GM12878 (cell line): ENCODE data around the gene REPIN1. TPM values are rescaled to one million over a fixed set of nuclear protein-coding genes. Genes with fewer than 3 reads are reported as not detected.

Experiments used
- ATAC-seq: fragments of 200-7000 bp; cut with Tn5 transposase; 3 replicates; pipeline ENCODE4 v1.9.1; 2020; ENCODE audit warnings: mild to moderate bottlenecking, moderate library complexity
- BruUV-seq: library from RNA; stranded (reverse); fragments of 400-500 nt; replicated peaks from 2 replicates; lab custom pipeline; 2021; lab: Mats Ljungman, UMichigan
- CTCF ChIA-PET: fragments of 300-600 bp; sonication (Branson Sonifier 250); formaldehyde crosslinking; extraction: SDS; loops from one replicate; lab custom pipeline; 2021; ENCODE audit warnings: inconsistent platforms; lab: Yijun Ruan, JAX
- POLR2A ChIA-PET: fragments of 350-600 bp; formaldehyde crosslinking; extraction: SDS; loops from one replicate; lab custom pipeline; 2021; ENCODE audit warnings: inconsistent platforms; lab: Charles Lee
- RAD21 ChIA-PET: fragments of 300-600 bp; sonication (Branson Sonifier 250); formaldehyde crosslinking; loops from one replicate; lab custom pipeline; 2023; ENCODE audit warnings: antibody characterized with exemption; ENCODE audit not compliant: unreplicated experiment; lab: Charles Lee
- SMC1A ChIA-PET: fragments of 300-600 bp; sonication (Branson Sonifier 250); formaldehyde crosslinking; loops from one replicate; lab custom pipeline; 2023; ENCODE audit not compliant: unreplicated experiment, uncharacterized antibody; lab: Charles Lee
- DNase-seq: peaks from one replicate; pipeline ENCODE4 v3.0.0-alpha.2; 2011; ENCODE audit warnings: low read depth, low spot score
- FAIRE-seq: peaks from 3 replicates; lab custom pipeline; 2011; peaks lifted over from hg19 to GRCh38; lab: Jason Lieb, UNC
- H2AFZ ChIP-seq: 2 replicates; pipeline ENCODE4 v1.6.0; 2011; ENCODE audit warnings: low read depth, low read length, control low read depth; ENCODE audit not compliant: control insufficient read depth
- H3K27ac ChIP-seq: 2 replicates; pipeline ENCODE4 v1.5.1; 2011; ENCODE audit warnings: control low read depth; ENCODE audit not compliant: control insufficient read depth, insufficient read depth
- H3K27me3 ChIP-seq, 2 experiments: replicated peaks in 1 of 2; 2 replicates each; pipeline versions ENCODE4 v1.6.0 to v1.6.1; 2011; ENCODE audit warnings: low read length in 1 of 2; ENCODE audit not compliant: control insufficient read depth in 2 of 2, insufficient read depth in 2 of 2
- H3K36me3 ChIP-seq, 2 experiments: 2 replicates each; pipeline ENCODE4 v1.5.1; 2011; ENCODE audit warnings: low read length in 1 of 2; ENCODE audit not compliant: control insufficient read depth in 2 of 2, insufficient read depth in 2 of 2
- H3K4me1 ChIP-seq: 2 replicates; pipeline ENCODE4 v1.6.1; 2011; ENCODE audit warnings: mild to moderate bottlenecking, low read length, moderate library complexity, mixed read lengths; ENCODE audit not compliant: control insufficient read depth, insufficient read depth
- H3K4me2 ChIP-seq: 2 replicates; pipeline ENCODE4 v1.6.0; 2011; ENCODE audit warnings: control low read depth; ENCODE audit not compliant: control insufficient read depth, insufficient read depth
- H3K4me3 ChIP-seq: fragments of 200-600 bp; sonication (generic); 2 replicates; pipeline ENCODE4 v1.5.1; 2016
- H3K79me2 ChIP-seq: 2 replicates; pipeline ENCODE4 v1.6.0; 2011; ENCODE audit warnings: low read length; ENCODE audit not compliant: control insufficient read depth, insufficient read depth
- H3K9ac ChIP-seq: 2 replicates; pipeline ENCODE4 v1.8.0; 2011; ENCODE audit warnings: low read length, control low read depth, mixed read lengths; ENCODE audit not compliant: control insufficient read depth, insufficient read depth
- H3K9me3 ChIP-seq: replicated peaks from 3 replicates; pipeline ENCODE4 v1.5.1; 2011; ENCODE audit warnings: mild to moderate bottlenecking, low read length; ENCODE audit not compliant: control insufficient read depth, insufficient read depth
- H4K20me1 ChIP-seq: 2 replicates; pipeline ENCODE4 v1.6.0; 2011; ENCODE audit not compliant: control insufficient read depth, insufficient read depth
- CBFB ChIP-seq: IDR thresholded peaks from 2 replicates; pipeline ENCODE4 v1.6.1; 2016; ENCODE audit warnings: antibody characterized with exemption, low read depth
- IRF4 ChIP-seq: IDR thresholded peaks from 2 replicates; pipeline ENCODE4 v1.6.1; 2011; ENCODE audit warnings: low read depth, low read length
- NFIC ChIP-seq: IDR thresholded peaks from 2 replicates; pipeline ENCODE4 v1.6.1; 2012; ENCODE audit warnings: low read depth, mild to moderate bottlenecking, inconsistent platforms, low read length, moderate library complexity
- NR2F1 ChIP-seq: fragments of 450-650 bp; conservative IDR thresholded peaks from 2 replicates; pipeline ENCODE4 v1.6.1; 2017; ENCODE audit warnings: mild to moderate bottlenecking
- SREBF2 ChIP-seq: IDR thresholded peaks from 2 replicates; pipeline ENCODE4 v1.6.1; 2012; ENCODE audit warnings: mild to moderate bottlenecking, low read length
- STAT1 ChIP-seq: fragments of 450-650 bp; conservative IDR thresholded peaks from 2 replicates; pipeline ENCODE4 v1.6.1; 2014; ENCODE audit warnings: antibody characterized with exemption, mild to moderate bottlenecking
- WGBS: methylation state at CpG from one replicate; pipeline ENCODE4 v1.1.6; 2016; ENCODE audit warnings: low lambda C conversion rate; ENCODE audit not compliant: insufficient replicate concordance, insufficient coverage; ENCODE audit errors: missing lambda C conversion rate; 5-methylcytosine and 5-hydroxymethylcytosine counted together
- in situ Hi-C: fragments of 300-500 bp; cut with MboI; formaldehyde crosslinking; loops from 9 replicates; pipeline ENCODE4 v1.14.3; 2018; ENCODE audit warnings: mixed read lengths
- intact Hi-C: fragments of 100-400 bp; cut with micrococcal nuclease; formaldehyde crosslinking; loops from one replicate; pipeline ENCODE4 v1.14.2; 2022; ENCODE audit not compliant: unreplicated experiment
- polyA plus RNA-seq, 11 experiments: library from polyadenylated mRNA; depleted of rRNA in 4 of 11; unstranded in 6 of 11; stranded (reverse) in 5 of 11; fragments of >200 nt; fragmentation: Nextera tagmentation in 4 of 11; fragmentation: Illumina TruSeq in 1 of 11; extraction: Ambion mirVana in 4 of 11; extraction: Trizol in 1 of 11; gene quantifications; 1 replicate in 1 of 11; 2 replicates in 10 of 11; pipeline versions ENCODE4 v1.2.1 to v1.2.3, GENCODE V29; 2011 to 2016; ENCODE audit warnings: inconsistent platforms in 2 of 11, missing spikeins in 2 of 11, low read depth in 1 of 11
- total RNA-seq, 4 experiments: library from RNA; depleted of rRNA in 3 of 4; stranded (reverse); fragments of >200 nt in 3 of 4; fragmentation: Illumina TruSeq in 1 of 4; extraction: Trizol in 1 of 4; gene quantifications; 2 replicates each; pipeline versions ENCODE4 v1.2.1 to v1.2.3, GENCODE V29; 2013 to 2021

The REPIN1 gene
- total and polyA plus RNA-seq, 10 of the 15 experiments (the other 5 are each of a cell fraction or from before 2014, with no cell fraction given) = 5.1 to 172 (median 76.9) TPM

- H3K79me2 ChIP-seq = peaks cover 58% of the 10 kb centered on the region
- WGBS = 98% methylated on average over 5 of the region's 5 CpGs
- FAIRE-seq (no peak), DNase-seq (no peak), ATAC-seq (no peak)
- H2AFZ ChIP-seq = no peak overlapping the region
- ChIA-PET POLR2A (interaction anchor here (0.6 to 6.2 kb wide), 9 partner anchors 8 to 1809 kb away, joined by 3 to 89 read pairs (median 4); a partner anchor contains a TSS), SMC1A (interaction anchor here (1.2 to 3.0 kb wide), 7 partner anchors 11 to 48 kb away, joined by 3 to 21 read pairs (median 4); a partner anchor contains a TSS), RAD21 (interaction anchor here (0.5 to 2.9 kb wide), 10 partner anchors 8 to 1865 kb away, joined by 3 to 15 read pairs (median 4); a partner anchor contains a TSS), CTCF (interaction anchor here (0.6 to 2.1 kb wide), 10 partner anchors 11 to 312 kb away, joined by 3 to 22 read pairs (median 4); a partner anchor contains a TSS)
- BruUV-seq = no TSS peak
- H3K27me3 ChIP-seq = no peaks in the 10 kb centered on the region
- intact Hi-C loops = no loop called here
- H3K9me3 ChIP-seq = no peaks in the 10 kb centered on the region
- H3K36me3 ChIP-seq = peaks cover 17 to 20% of the 10 kb centered on the region in 2 experiments
- H3K4me1 ChIP-seq = peaks cover 50% of the 10 kb centered on the region
- no peak overlapping the region for H3K4me3 ChIP-seq
- no peaks in the 10 kb centered on the region; the same call in 1 of the 2 replicates for H4K20me1 ChIP-seq
- H3K9ac ChIP-seq = peak overlapping the region; percentile 41; the same call in 1 of the 2 replicates
- peak overlapping the region; percentile 58 for H3K4me2 ChIP-seq
- in situ Hi-C loops = no loop called here
- peak overlapping the region; percentile 70 for H3K27ac ChIP-seq
- TF ChIP-seq CBFB (no peak), SREBF2 (no peak), IRF4 (no peak), NFIC (no peak), STAT1 (no peak), NR2F1 (0 out of 2 replicates have a peak, but pooled peaks have one; percentile 9)
These were observed 5.8 kb downstream of the REPIN1 start for GRCh38 chr7:150374472-150374871.
